ENCODE measurements around the gene KLHDC2.
A peak's percentile ranks its signal among the peaks of the same experiment; 100 is the strongest.
"Not testable (repeated sequence)": the region's sequence is repeated elsewhere in the genome, so short reads cannot be mapped to it uniquely, and the experiment has no call there.

KLHDC2 gene, protein sequence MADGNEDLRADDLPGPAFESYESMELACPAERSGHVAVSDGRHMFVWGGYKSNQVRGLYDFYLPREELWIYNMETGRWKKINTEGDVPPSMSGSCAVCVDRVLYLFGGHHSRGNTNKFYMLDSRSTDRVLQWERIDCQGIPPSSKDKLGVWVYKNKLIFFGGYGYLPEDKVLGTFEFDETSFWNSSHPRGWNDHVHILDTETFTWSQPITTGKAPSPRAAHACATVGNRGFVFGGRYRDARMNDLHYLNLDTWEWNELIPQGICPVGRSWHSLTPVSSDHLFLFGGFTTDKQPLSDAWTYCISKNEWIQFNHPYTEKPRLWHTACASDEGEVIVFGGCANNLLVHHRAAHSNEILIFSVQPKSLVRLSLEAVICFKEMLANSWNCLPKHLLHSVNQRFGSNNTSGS

DNA sequence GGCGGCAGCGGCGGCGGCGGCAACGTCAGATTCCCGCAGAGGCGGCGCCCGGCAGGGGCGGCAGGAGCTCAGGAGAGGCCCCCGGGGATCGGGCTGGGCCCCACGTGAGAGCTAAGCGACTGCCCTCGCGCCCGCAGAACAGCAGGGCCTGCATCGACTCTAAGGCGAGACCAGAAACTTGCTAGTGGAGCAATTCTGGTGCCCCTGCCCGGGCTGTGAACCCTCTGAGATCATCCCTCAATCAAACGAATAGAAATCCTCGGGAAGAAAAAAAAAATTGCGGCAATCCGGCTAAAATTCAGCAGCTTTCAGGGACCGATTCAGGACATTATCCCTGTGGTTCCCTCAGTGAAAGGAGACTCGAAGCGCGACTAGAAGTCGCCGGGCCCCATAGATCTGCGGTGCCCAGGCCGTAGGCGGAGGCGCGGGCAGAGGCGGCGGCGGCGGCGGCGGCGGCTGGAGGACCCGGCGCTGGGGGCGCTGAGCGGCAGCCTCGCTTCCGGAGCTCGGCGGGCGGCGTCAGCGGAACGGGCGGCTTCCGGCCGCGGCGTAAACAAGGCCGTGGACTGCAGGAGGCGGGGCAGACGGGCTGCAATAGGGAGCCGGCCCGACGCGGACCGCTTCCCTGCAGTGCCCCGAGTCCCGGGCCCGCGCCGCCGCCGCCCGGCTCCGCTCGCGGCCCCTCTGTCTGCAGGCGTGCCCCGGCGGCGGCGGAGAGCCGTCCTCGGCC lies at the start of gene KLHDC2:
Gene KLHDC2 (plus strand): TSS at position 583 of the 730 bp plus-strand sequence. CDS start 316 bp downstream, outside the sequence.
- DNase-seq (ENCODE audit: low spot score), result peak; percentile 93

DNA sequence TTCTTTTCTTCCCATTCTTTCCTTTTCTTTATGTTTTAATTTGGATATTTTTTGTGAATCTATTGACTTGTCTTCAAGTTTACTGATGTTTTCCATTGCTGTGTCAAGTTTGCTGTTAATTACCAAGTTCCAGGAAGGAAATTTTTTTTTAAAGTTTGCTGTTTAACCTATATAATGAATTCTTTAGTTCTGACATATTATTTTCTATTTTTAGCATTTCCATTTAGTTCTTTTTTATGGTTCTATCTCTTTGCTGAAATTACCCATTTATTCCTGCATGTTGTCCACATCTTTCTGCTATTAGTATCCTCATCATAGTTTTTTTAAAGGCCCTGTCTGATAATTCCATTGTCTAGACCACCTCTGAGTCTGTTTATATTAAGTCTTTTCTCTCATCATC lies 47.2 kb upstream of the KLHDC2 start:
- DNase-seq (ENCODE audit: low spot score), result no peak

DNA sequence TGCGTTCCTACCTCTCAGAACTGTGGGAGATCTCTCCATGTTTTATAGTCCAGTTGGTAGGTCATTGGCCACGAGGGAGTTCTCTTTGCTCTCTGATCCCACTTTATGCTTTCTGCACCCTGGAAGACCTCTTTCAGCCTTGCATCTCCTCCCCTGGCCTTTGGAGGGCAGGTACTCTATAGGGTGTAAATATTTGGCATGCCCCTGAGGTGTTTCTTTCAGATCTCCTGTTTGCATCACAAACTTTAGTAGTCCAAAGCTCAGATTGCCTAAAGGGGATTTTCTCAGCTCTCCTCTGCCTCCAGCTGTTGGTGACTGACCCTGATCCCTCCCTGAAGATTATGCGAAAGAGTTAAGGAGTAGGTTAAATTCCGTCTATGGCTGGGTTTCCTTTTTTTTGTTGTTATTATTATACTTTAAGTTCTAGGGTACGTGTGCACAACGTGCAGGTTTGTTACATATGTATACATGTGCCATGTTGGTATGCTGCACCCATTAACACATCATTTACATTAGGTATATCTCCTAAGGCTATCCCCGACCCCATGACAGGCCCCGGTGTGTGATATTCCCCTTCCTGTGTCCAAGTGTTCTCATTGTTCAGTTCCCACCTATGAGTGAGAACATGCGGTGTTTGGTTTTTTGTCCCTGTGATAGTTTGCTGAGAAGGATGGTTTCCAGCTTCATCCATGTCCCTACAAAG lies 46.1 kb upstream of the KLHDC2 start:
- DNase-seq (ENCODE audit: low spot score), result not testable (repeated sequence)

DNA sequence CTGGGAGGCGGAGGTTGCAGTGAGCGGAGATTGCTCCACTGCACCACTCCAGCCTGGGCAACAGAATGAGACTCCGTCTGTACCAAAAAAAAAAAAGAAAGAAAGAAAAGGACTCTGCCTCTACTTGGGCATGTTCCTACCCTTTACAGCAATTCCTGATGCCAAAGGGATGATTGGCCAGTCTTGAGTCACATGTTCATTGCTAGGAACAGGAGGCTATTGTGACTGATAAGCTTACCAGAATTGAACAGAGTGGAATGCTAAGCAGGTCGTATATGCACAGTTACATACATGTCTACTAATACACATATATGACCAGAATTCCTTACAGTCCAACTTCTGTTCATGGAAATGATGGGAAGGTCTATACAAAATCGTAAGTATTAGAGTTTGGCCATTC lies 40.8 kb upstream of the KLHDC2 start:
- DNase-seq (ENCODE audit: low spot score), result no peak

DNA sequence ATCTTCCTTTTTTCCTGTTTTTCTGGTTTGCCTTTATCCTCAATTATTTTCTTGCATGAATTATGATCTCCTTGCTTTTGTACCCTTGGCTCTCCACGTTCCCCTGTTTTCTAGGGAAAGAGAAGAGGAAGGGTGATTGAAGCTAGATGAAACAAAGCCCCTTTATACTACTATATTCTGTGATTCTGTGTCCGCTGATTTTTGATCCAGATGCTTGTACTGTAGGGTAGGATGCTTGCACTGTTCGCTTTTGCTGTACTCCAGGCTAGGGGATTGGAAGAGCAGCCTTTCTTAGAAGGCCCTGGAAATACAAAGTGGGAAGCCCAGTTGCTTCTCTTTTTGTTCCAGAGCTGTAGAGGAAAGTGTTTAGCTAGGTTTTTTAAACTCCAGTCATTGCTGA lies 35.1 kb upstream of the KLHDC2 start:
- peak; percentile 33 for DNase-seq (ENCODE audit: low spot score)

DNA sequence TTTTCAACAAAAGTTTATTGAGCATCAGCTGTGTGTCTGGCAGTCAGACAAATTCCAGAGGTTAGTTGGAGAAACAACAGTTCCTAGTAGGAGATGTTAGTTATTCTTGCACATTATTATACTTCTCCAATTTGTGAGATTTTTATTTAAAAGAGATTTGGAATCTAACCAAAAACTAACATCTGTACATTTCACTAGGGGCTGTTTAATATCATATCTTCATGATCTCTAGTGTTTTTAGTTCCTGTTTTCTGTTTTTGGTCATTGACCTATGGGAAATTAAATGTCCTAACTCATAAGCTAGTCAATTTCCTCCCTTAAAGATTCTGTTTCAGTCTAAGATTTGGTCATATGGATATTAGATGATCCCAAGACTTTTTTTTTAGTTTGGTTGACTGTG lies 34.1 kb upstream of the KLHDC2 start:
- DNase-seq (ENCODE audit: low spot score), result no peak

DNA sequence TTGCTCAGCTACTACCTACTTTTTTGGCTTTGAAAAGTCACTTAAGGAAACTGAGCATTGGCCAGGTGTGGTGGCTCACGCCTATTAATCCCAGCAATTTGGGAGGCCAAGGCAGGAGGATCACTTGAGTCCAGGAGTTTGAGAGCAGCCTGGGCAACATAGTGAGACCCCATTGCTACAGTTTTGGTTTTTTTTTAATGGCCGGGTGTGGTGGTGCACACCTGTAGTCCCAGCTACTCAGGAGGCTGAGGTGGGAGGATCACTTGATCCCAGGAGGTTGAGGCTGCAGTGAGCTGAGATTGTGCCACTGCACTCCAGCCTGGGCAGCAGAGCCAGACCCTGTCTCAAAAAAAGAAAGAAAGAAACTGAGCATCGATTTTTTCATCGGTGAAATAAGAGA lies 32.3 kb upstream of the KLHDC2 start:
- not testable (repeated sequence) for DNase-seq (ENCODE audit: low spot score)

DNA sequence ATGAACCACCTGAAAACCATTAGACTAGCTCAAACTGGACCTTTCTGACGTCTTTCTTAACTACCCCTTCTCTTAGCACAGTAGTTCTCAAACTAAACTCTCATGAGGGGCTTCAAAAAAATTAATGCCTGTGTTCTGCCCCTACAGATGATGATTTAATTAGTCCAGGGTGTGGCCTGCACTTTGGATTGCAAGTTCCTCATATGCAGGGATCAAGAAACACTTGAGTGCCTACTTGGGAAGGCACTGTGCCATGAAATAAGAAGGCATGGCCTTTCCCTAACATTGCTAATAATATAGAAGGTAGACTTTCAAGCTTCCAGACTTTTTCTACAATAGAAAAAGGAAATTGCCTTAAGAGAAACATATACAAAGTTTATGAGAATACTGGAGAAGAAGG lies 22.8 kb upstream of the KLHDC2 start:
- DNase-seq (ENCODE audit: low spot score), result no peak

DNA sequence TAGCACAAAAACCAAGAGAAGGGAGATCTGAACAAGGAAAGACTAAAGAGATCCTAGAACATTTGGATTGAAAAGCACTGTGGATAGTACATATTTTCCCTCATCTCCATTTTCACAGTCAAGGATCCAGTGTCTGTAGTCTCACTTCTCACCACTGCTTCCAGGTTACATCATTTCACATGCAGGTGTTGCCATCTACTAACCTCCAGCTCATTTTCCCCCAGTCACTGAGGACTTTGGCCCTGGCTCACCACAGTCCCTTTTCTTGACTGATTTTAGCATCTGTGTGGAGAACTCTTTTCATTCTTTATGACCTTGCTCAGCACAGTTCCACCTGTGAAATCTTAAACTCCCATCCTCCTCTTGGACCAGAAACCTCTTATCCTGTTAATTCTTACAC lies 21.5 kb upstream of the KLHDC2 start:
- DNase-seq (ENCODE audit: low spot score), result not testable (repeated sequence)

DNA sequence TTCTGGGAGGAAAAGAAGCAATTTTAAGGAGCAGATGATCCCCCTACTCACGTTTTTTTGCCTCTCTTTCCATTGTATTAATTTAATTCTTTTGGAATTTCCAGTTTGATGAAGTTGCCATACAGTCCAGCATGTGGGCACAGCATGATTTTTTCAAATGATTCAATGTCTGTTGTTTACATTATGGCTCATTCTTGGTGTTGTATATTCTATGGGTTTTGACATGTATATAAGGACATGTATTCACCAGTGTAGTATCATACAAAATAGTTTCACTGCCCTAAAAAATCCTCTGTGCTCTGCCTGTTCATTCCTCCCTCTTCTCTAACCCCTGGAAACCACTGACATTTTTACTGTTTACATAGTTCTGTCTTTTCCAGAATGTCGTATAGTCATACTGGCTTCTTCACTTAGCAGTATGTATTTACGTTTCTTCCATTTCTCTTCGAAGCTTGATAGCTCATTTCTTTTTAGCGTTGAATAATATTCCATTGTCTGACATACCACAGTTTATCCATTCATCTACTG lies 13.3 kb upstream of the KLHDC2 start:
- DNase-seq (ENCODE audit: low spot score), result no peak

DNA sequence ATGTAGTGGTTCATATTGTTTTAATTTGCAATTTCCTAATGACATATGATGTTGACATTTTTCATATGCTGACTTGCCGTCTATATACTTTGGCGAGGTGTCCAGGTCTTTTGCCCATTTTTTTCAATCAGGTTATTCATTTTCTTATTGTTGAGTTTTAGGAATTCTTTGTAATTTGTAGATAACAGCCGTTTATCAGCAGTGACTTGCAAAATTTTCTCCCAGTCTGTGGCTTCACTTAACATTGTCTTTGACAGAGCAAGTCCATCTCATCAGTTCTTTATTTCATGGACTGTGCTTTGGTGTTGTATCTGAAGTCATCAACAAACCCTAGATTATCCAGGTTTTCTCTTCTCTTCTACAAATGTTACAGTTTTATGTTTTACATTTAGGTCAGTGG lies 12.6 kb upstream of the KLHDC2 start:
- DNase-seq (ENCODE audit: low spot score), result no peak

DNA sequence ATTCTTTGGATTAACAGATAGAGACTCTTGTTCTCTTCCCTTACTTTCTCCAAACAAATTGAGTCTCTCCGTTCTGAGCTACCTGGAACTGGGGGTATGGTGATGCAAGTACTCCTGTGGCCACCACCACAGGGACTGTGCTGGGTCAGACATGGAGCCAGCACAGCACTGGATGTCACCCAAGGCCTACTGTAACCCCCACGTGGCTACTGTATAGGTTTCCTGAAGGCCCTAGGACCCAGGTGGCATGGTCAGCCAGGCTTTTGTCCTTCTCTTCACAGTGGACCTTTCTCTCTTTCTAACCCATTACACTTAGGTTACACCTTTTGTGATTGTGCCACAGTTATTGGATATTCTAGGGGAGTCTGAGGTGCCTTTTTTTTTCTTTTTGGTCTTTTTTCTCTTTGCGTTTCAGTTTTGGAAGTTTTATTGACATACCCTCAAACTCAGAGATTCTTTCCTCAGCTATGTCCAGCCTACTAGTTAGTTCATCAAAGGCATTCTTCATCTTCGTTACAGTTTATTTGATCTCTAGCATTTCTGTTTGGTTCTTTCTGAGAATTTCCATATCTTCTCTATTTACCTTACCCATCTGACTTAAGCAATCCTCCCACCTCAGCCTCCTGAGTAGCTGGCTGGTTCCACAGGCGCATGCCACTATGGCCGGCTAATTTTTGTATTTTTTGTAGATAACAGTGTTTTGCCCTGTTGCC lies 6.0 kb upstream of the KLHDC2 start:
- DNase-seq (ENCODE audit: low spot score), result no peak

DNA sequence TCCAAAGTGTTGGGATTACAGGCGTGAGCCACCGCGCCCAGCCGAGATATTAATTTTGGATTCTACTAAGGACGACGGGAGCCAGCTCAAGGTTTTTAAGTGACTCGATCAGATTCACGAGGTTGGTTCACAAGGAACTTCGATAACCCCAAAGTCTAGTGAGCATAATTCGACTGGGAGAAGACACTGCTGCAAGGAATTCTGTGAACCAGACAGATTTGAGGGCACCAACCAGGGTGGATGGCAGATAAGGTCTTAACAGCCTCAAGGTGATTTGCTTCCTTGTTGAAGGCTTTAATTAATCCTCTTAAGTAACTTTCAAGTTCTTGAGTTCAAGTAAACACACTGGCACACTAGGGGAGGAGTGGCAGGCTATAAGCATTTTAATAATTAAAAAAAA lies 1.1 kb upstream of the KLHDC2 start:
- DNase-seq (ENCODE audit: low spot score), result no peak

DNA sequence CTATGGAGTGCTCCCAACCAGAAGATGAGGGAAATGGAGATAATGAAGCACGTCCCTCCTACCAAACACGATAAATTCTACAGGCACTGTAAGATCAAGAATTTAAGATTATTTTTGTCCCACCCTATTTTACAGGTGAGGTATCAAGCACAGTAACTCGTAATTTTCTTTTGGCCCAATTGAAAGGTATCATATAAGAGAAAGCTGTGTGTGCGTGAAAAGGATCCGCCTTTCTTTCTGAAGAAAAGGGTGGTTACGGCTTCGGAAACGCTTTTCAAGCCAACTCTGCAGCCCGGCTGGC lies 733 bp upstream of the KLHDC2 start:
- DNase-seq (ENCODE audit: low spot score), result no peak

DNA sequence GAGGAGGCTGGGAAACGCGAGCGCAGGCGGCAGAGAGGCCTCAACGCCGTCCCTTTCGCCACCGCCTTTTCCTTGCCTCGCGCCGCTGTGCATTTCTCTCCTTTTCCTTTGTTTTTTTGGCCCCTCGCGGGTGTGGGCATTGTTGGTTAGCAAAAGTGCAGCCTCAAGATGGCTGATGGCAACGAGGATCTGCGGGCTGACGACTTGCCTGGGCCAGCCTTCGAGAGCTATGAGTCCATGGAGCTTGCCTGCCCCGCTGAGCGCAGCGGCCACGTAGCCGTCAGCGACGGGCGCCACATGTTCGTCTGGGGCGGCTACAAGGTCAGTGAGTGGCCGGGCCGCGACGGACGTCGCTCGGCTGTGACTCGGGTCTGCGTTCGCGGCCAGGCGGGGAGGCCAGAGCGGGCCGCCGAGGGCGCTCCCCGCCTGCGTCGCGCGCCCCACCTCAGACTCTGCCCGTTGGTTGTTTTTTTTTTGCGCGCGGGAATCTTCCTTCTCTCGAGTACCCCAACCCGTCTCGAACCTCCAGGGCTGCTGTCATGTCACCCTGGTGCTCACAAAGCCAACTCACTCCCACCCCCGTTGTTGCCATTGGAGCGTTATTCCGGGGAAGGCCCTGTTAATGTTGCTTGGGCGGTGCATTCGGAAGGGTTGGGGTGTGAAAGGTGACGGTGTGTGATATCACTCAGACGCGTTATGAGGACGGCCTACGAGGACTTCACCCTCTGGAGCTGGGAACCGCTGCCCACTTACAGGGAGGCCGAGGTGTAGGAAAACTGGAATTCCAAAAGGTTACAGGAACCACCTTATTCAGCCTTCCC lies 558 bp downstream of the KLHDC2 start:
- peak; percentile 61 for DNase-seq (ENCODE audit: low spot score)

DNA sequence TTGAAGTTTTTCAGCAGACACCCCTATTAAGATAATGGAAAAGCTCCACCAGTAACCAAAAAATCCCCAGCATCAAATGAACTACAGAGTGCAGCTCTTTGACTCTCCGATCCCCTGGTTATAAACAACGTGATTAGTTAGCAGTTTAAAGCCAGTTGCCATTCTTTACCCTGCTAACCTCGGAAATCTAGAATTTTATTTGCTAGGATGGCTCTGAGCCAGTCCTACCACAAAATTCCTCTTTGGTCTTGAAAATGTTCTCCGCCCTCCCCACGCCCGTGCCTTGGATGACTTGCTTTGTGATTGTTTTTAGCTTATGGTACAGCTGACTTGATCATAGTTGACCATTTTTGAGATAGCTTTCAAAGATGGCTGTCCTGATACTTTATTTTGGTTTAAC lies 1.2 kb downstream of the KLHDC2 start:
- no peak for DNase-seq (ENCODE audit: low spot score)

DNA sequence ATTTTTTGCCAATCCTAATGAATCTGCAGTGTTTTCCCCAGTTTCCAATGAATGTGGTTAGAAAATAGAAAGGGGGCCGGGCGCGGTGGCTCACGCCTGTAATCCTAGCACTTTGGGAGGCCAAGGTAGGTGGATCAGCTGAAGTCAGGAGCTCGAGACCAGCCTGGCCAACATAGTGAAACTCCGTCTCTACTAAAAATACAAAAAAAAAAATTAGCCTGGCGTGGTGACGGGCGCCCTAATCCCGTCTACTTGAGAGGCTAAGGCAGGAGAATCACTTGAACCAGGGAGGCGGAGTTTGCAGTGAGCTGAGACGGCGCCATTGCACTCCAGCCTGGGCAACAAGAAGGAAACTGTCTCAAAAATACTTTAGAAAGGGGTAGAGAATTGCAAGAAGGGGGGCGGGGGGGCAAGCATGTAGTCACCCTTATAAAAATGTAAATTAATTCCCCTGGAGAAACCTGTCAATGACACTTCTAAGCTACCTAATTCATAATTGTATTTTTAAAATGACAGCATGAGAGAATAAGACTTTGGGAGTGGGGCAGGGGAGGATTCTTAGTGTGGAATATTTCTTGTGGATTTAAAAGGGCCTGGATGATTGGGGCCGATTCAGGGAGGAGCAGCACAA lies 1.7 kb downstream of the KLHDC2 start:
- no peak for DNase-seq (ENCODE audit: low spot score)

DNA sequence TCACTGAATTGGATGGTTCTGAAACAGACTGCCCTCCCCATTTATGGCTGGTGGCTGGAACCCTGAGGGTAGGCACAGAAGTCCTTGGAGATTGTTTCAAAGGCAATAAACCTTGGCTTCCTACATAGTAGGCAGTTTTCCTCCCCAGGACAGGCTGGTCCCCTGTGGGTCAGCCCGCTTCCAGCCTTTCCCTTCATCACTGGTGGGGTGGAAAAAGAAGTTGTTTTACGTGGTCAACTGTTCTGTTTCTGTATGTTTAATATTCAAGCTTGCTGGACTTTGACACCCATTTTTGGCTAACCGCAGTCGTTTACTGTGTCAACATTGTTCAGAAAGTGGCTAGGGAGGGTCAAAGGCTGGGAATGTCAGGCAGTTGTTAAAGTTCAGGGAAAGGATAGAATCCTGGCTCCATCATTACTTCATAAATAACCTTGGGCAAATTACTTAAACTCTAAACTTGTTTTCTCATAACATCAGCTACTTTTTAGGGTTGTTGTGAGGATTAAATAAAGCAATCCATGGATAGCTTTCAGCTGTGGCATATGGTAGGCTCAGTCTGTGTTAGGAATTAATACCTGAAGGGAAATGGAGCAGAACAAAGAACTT lies 2.4 kb downstream of the KLHDC2 start:
- no peak for DNase-seq (ENCODE audit: low spot score)

DNA sequence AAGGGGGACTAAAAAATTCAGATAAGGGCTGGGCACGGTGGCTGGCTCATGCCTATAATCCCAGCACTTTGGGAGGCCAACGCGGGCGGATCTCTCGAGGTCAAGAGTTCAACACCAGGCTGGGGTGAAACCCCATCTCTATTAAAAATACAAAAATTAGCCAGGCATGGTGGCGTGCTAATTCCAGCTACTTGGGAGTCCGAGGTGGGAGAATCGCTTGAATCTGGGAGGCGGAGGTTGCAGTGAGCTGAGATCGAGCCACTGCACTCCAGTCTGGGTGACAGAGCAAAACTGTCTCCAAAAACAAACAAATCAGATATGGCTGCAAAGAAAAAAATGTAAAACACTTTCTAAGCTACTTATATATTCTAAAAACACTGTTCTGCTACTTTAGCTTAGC lies 3.7 kb downstream of the KLHDC2 start:
- not testable (repeated sequence) for DNase-seq (ENCODE audit: low spot score)

DNA sequence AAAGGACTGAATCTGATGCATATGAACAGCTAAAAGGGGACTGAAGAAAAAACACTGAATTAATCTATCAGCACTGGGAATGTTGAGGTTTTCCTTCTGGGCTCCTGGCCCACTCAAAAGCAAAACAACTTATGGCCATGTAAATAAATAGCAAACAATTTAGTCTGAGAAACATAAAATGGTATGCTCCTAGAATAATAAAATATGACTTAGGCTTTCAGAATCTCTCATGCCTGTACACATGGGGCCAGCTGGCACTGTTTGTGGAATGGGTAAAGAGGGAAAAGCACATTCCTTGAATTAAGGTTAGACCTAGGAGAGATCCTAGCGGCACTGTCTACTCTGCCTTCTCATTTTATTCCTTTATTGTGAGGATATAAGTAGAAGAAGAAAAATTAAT lies 6.2 kb downstream of the KLHDC2 start:
- DNase-seq (ENCODE audit: low spot score), result no peak

Data from Ammon's horn (tissue), 1 donor.